Panc1 (cell line): ENCODE data around the gene MB21D2. TPM values are rescaled to one million over a fixed set of nuclear protein-coding genes. Genes with fewer than 3 reads are reported as not detected.

Source experiments
- ATAC-seq: fragments of 200-7000 bp; cut with Tn5 transposase; 2 replicates; pipeline ENCODE4 v1.9.1; 2020; ENCODE audit warnings: mild to moderate bottlenecking, moderate library complexity
- BruUV-seq: library from RNA; stranded (reverse); fragments of 400-500 nt; replicated peaks from 2 replicates; lab custom pipeline; 2021; lab: Mats Ljungman, UMichigan
- CTCF ChIA-PET: fragments of 300-600 bp; sonication (Branson Sonifier 250); formaldehyde crosslinking; loops from one replicate; lab custom pipeline; 2022; ENCODE audit warnings: antibody characterized with exemption; lab: Charles Lee
- POLR2A ChIA-PET: fragments of 300-600 bp; sonication (Branson Sonifier 250); formaldehyde crosslinking; loops from one replicate; lab custom pipeline; 2022; ENCODE audit warnings: antibody characterized with exemption; lab: Charles Lee
- DNase-seq: peaks from one replicate; pipeline ENCODE4 v3.0.0-alpha.2; 2010; ENCODE audit warnings: low read depth, low spot score
- H3K27ac ChIP-seq: 2 replicates; pipeline ENCODE4 v1.5.1; 2011; ENCODE audit warnings: mild to moderate bottlenecking, low read length, inconsistent platforms
- H3K27me3 ChIP-seq: fragments of 200-500 bp; sonication (Bioruptor generic); 2 replicates; pipeline ENCODE4 v1.6.0; 2014; ENCODE audit warnings: low read length, inconsistent platforms; ENCODE audit not compliant: control insufficient read depth, insufficient read depth
- H3K36me3 ChIP-seq: fragments of 200-500 bp; sonication (Bioruptor generic); 2 replicates; pipeline ENCODE4 v1.5.1; 2014; ENCODE audit warnings: inconsistent platforms, mild to moderate bottlenecking, low read length, moderate library complexity; ENCODE audit not compliant: control insufficient read depth, insufficient read depth
- H3K4me1 ChIP-seq: 2 replicates; pipeline ENCODE4 v1.5.1; 2011; ENCODE audit warnings: inconsistent platforms, mild to moderate bottlenecking, low read length, moderate library complexity; ENCODE audit not compliant: control insufficient read depth, insufficient read depth
- H3K4me3 ChIP-seq, 2 experiments: 2 replicates each; pipeline ENCODE4 v1.5.1; 2011 to 2012; ENCODE audit warnings: low read depth in 2 of 2, low read length in 2 of 2, mild to moderate bottlenecking in 2 of 2, inconsistent platforms in 1 of 2, moderate library complexity in 1 of 2
- H3K9me3 ChIP-seq: fragments of 200-500 bp; sonication (Bioruptor generic); 2 replicates; pipeline ENCODE4 v1.5.1; 2014; ENCODE audit warnings: low read depth, mild to moderate bottlenecking, inconsistent platforms, low read length, moderate library complexity; ENCODE audit not compliant: control insufficient read depth, insufficient read depth
- POLR2AphosphoS5 ChIP-seq: IDR thresholded peaks from 2 replicates; pipeline ENCODE4 v1.6.1; 2012; ENCODE audit warnings: mild to moderate bottlenecking, low read depth, low read length, moderate library complexity
- SIN3A ChIP-seq: IDR thresholded peaks from 2 replicates; pipeline ENCODE4 v1.6.1; 2012; ENCODE audit warnings: low read depth, mild to moderate bottlenecking, low read length, moderate library complexity, borderline replicate concordance; ENCODE audit not compliant: insufficient read depth
- TCF7L2 ChIP-seq: IDR thresholded peaks from 2 replicates; pipeline ENCODE4 v1.6.1; 2011; ENCODE audit warnings: mild to moderate bottlenecking, low read depth, low read length, inconsistent platforms
- in situ Hi-C: cut with HindIII; loops from 2 replicates; pipeline ENCODE4 v1.10.0; 2016; ENCODE audit warnings: low sequenced_read_pairs, low pct_unique_long_range_greater_than_20kb
- intact Hi-C: fragments of 100-400 bp; cut with micrococcal nuclease; formaldehyde crosslinking; loops from one replicate; pipeline ENCODE4 v1.10.0; 2022; ENCODE audit not compliant: unreplicated experiment
- total RNA-seq: library from RNA; stranded (reverse); gene quantifications from one replicate; pipeline ENCODE4 v1.2.1, GENCODE V29; 2021; ENCODE audit not compliant: unreplicated experiment
- TF ChIP-seq, protein P1 (sequence below): fragments of 450-650 bp; IDR thresholded peaks from 2 replicates; pipeline ENCODE4 v1.5.1; 2017; ENCODE audit warnings: mild to moderate bottlenecking
- TF ChIP-seq, protein P2 (sequence below), 2 experiments: IDR thresholded peaks; 2 replicates each; pipeline ENCODE4 v1.6.1; 2011 to 2012; ENCODE audit warnings: low read depth in 2 of 2, control low read depth in 1 of 2, low read length in 1 of 2, mild to moderate bottlenecking in 1 of 2, moderate library complexity in 1 of 2; ENCODE audit not compliant: insufficient read depth in 1 of 2

MB21D2 gene
- total RNA-seq, 1 experiment from 2014 or later: 7.8 TPM

DNA sequence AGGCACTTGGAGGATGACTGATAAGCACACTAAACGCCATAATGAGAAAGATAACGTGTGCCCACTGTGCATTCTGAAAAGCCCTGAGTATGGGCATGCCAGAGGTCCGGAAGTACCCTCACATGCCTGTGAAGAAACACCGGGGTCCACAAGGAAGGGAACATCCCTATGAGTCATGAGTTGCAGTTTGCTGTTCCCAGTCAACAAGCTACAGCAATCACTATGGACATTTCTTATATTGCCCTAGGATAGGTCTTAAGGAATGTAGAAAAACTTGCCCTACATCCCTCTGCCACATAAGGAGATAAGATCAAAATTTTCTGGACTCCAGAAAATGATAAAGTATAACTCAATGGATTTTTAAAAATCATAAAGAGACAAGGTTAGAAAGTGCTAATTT is 9.9 kb downstream of the MB21D2 start:
- in situ Hi-C loops (no loop called here), intact Hi-C loops (no loop called here)
- Histone ChIP-seq H3K4me1 (0 out of 2 replicates have a peak, but pooled peaks cover 2% of the 10 kb centered on the region), H3K36me3 (no peaks in the 10 kb centered on the region), H3K9me3 (no peaks in the 10 kb centered on the region; the same call in 1 of the 2 replicates), H3K27ac (no peak overlapping the region), H3K27me3 (no peaks in the 10 kb centered on the region), H3K4me3 (no peak overlapping the region)
- ChIA-PET CTCF (no interaction called here), POLR2A (no interaction called here)
- BruUV-seq: no TSS peak
- DNase-seq (no peak), ATAC-seq (no peak)
- TF ChIP-seq POLR2AphosphoS5 (no peak), SIN3A (no peak)
- TF ChIP-seq, protein P1, sequence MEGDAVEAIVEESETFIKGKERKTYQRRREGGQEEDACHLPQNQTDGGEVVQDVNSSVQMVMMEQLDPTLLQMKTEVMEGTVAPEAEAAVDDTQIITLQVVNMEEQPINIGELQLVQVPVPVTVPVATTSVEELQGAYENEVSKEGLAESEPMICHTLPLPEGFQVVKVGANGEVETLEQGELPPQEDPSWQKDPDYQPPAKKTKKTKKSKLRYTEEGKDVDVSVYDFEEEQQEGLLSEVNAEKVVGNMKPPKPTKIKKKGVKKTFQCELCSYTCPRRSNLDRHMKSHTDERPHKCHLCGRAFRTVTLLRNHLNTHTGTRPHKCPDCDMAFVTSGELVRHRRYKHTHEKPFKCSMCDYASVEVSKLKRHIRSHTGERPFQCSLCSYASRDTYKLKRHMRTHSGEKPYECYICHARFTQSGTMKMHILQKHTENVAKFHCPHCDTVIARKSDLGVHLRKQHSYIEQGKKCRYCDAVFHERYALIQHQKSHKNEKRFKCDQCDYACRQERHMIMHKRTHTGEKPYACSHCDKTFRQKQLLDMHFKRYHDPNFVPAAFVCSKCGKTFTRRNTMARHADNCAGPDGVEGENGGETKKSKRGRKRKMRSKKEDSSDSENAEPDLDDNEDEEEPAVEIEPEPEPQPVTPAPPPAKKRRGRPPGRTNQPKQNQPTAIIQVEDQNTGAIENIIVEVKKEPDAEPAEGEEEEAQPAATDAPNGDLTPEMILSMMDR: no peak
- TF ChIP-seq, protein P2, sequence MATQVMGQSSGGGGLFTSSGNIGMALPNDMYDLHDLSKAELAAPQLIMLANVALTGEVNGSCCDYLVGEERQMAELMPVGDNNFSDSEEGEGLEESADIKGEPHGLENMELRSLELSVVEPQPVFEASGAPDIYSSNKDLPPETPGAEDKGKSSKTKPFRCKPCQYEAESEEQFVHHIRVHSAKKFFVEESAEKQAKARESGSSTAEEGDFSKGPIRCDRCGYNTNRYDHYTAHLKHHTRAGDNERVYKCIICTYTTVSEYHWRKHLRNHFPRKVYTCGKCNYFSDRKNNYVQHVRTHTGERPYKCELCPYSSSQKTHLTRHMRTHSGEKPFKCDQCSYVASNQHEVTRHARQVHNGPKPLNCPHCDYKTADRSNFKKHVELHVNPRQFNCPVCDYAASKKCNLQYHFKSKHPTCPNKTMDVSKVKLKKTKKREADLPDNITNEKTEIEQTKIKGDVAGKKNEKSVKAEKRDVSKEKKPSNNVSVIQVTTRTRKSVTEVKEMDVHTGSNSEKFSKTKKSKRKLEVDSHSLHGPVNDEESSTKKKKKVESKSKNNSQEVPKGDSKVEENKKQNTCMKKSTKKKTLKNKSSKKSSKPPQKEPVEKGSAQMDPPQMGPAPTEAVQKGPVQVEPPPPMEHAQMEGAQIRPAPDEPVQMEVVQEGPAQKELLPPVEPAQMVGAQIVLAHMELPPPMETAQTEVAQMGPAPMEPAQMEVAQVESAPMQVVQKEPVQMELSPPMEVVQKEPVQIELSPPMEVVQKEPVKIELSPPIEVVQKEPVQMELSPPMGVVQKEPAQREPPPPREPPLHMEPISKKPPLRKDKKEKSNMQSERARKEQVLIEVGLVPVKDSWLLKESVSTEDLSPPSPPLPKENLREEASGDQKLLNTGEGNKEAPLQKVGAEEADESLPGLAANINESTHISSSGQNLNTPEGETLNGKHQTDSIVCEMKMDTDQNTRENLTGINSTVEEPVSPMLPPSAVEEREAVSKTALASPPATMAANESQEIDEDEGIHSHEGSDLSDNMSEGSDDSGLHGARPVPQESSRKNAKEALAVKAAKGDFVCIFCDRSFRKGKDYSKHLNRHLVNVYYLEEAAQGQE (IDR thresholded peaks at IDR 0.05; ENCODE audit: insufficient read depth in 1 of 2, low read depth in 2 of 2, low read length in 1 of 2): no peak

- BruUV-seq: no TSS peak
These were observed 10.7 kb downstream of the MB21D2 start for GRCh38 chr3:192906940-192907339.

More at GRCh38 chr3:192906940-192907339, 10.7 kb downstream of the MB21D2 start:
- DNase-seq (no peak), ATAC-seq (no peak)
- CTCF ChIA-PET: no interaction called here
- H3K27me3 ChIP-seq: no peaks in the 10 kb centered on the region
- in situ Hi-C loops (no loop called here), intact Hi-C loops (no loop called here)
- no peak overlapping the region for H3K4me3 ChIP-seq
- TF ChIP-seq, protein P1: no peak
- TF ChIP-seq POLR2AphosphoS5: no peak
- TF ChIP-seq SIN3A: no peak
- TF ChIP-seq, protein P2 (IDR thresholded peaks at IDR 0.05; ENCODE audit: insufficient read depth in 1 of 2, low read depth in 2 of 2, low read length in 1 of 2): no peak
- no peak for TF ChIP-seq TCF7L2
- H3K4me1 ChIP-seq: 0 out of 2 replicates have a peak, but pooled peaks cover 2% of the 10 kb centered on the region
- H3K36me3 ChIP-seq: no peaks in the 10 kb centered on the region
- POLR2A ChIA-PET: no interaction called here
- no peak overlapping the region for H3K27ac ChIP-seq
- H3K9me3 ChIP-seq: no peaks in the 10 kb centered on the region; the same call in 1 of the 2 replicates
